Measurements from ENCODE around the gene ERBB4. TPM values are rescaled to one million over a fixed set of nuclear protein-coding genes. Genes with fewer than 3 reads are reported as not detected.
"Not testable (repeated sequence)": the region's sequence is repeated elsewhere in the genome, so short reads cannot be mapped to it uniquely, and the experiment has no call there.

Gene ERBB4
- total RNA-seq, 2 experiments from 2014 or later = not detected

- ATAC-seq = no peak
- ChIA-PET CTCF (no interaction called here), POLR2A (no interaction called here)
- Mint-ChIP-seq H3K36me3 (ENCODE audit: low read depth) (no peaks in the 10 kb centered on the region), H3K4me1 (ENCODE audit: low read depth) (no peaks in the 10 kb centered on the region), H3K27me3 (ENCODE audit: low read depth) (no peaks in the 10 kb centered on the region), H3K9me3 (ENCODE audit: insufficient read depth) (no peaks in the 10 kb centered on the region), H3K4me3 (no peak overlapping the region), H3K27ac (no peak overlapping the region)
- no peak for DNase-seq
Measured at GRCh38 chr2:212015588-212015987, 523.0 kb downstream of the ERBB4 start.

DNA sequence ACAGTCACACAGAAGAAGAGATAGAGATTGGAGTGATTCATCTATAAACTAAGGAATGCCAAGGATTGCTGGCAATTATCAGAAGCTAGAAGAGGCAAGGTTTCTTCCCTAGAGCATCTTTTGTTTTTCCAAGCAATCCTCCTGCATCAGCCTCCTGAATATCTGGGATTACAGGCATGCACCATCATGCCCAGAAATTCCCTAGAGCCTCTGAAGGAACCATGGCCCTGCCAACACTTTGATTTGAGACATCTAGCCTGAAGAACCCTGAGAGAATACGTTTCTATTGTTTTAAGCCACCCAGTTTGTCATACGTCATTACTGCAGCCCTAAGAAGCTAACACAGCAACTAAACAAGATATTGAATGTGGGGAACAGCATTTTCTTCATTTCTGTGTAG is 525.0 kb downstream of the ERBB4 start:
- Mint-ChIP-seq H3K27ac (no peak overlapping the region), H3K9me3 (ENCODE audit: insufficient read depth) (no peaks in the 10 kb centered on the region), H3K4me3 (no peak overlapping the region), H3K36me3 (ENCODE audit: low read depth) (no peaks in the 10 kb centered on the region), H3K27me3 (ENCODE audit: low read depth) (no peaks in the 10 kb centered on the region), H3K4me1 (ENCODE audit: low read depth) (no peaks in the 10 kb centered on the region)
- ATAC-seq (no peak), DNase-seq (no peak)
- ChIA-PET CTCF (no interaction called here), POLR2A (no interaction called here)

DNA sequence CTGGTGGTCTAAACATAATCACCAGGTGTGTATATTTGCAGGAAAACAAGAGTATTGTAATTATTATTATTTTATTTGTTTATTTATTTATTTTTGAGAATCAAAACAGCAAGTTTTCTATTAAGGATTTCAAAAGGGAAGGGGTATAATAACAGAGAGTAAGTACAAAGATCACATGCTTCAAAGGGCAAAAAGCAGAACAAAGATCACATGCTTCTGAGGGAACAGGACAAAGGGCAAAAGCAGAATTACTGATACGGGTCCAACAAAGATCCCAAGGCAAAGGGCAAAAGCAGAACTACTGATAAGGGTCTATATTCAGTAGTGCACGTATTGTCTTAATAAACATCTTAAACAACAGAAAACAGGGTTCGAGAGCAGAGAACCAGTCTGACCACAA is 528.3 kb downstream of the ERBB4 start:
- DNase-seq; H3K27me3 Mint-ChIP-seq (ENCODE audit: low read depth); CTCF ChIA-PET; H3K4me1 Mint-ChIP-seq (ENCODE audit: low read depth); POLR2A ChIA-PET; H3K36me3 Mint-ChIP-seq (ENCODE audit: low read depth); ATAC-seq; H3K9me3 Mint-ChIP-seq (ENCODE audit: insufficient read depth); H3K4me3 Mint-ChIP-seq; H3K27ac Mint-ChIP-seq: not testable (repeated sequence)

DNA sequence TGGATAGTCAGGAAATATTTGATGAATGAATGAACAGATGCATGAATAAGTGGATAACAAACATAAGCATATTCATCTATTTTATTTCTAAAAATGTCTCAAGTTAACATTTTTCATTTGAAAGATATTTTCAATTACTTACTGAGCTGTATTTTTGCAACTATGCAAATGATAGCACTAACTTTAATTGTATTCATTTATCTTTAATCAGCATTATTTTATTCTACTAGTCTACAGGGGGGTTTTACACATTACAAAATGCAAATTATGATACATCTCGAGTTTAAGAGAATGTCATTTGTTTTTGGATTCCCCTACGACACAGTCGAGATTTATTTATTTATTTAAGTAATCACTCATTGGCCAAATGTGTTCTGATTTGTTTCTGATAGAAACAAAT is 530.6 kb downstream of the ERBB4 start:
- no peaks in the 10 kb centered on the region for H3K36me3 Mint-ChIP-seq (ENCODE audit: low read depth)
- ATAC-seq (no peak), DNase-seq (no peak)
- ChIA-PET POLR2A (no interaction called here), CTCF (no interaction called here)
- no peak overlapping the region for H3K27ac Mint-ChIP-seq
- H3K9me3 Mint-ChIP-seq (ENCODE audit: insufficient read depth) = no peaks in the 10 kb centered on the region
- H3K27me3 Mint-ChIP-seq (ENCODE audit: low read depth) = no peaks in the 10 kb centered on the region
- H3K4me1 Mint-ChIP-seq (ENCODE audit: low read depth) = no peaks in the 10 kb centered on the region
- no peak overlapping the region for H3K4me3 Mint-ChIP-seq

DNA sequence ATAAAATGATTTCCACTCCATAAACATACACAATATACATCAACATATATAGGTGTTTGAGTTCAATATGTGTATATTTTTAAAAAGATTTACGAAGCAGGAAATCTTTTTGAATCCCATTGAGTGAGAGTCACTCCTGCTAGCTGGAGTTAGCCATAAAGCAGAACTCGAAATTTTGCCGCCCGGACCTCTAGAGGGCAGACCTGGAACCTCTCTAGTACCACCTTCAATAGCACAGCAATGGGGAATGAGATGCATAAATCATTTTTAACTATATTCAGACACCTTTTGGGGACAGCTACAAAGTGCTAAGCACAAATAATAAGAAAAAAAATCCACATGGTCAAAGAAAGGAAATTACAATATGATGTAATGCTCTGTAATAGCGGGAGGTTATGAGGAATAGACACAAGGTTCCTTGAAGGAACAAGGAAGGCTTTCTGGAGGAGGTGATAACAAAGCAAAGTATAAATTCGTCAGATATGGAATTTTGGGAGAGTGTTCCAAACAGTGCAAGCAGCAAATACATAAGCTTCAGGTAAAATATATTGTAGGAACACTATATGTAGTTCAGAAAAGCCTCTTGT is 533.4 kb downstream of the ERBB4 start:
- ChIA-PET CTCF (no interaction called here), POLR2A (no interaction called here)
- DNase-seq (peak; percentile 24), ATAC-seq (no peak)
- Mint-ChIP-seq H3K4me3 (no peak overlapping the region), H3K27me3 (ENCODE audit: low read depth) (no peaks in the 10 kb centered on the region), H3K9me3 (ENCODE audit: insufficient read depth) (no peaks in the 10 kb centered on the region), H3K36me3 (ENCODE audit: low read depth) (no peaks in the 10 kb centered on the region), H3K4me1 (ENCODE audit: low read depth) (no peaks in the 10 kb centered on the region), H3K27ac (no peak overlapping the region)

DNA sequence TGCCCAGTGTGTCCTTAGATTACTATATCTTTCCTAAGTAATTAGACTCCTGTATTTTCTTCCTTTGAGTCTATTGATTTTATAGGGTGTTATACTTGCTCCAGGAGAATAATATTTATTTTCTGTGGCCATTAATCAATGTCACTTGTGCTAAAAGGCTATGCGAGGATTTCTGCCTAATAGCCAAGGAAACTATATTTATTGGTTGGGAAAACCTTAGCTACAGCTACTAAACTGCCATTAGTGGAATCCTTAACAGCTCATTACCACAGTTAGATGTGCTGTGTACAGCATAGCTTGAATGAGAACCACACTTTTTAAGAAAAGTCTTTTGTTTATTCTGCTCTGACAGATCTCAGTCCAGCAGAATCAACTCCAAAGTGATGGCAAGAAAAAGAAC is 537.3 kb downstream of the ERBB4 start:
- ATAC-seq = no peak
- H3K4me3 Mint-ChIP-seq = no peak overlapping the region
- ChIA-PET CTCF (no interaction called here), POLR2A (no interaction called here)
- H3K27me3 Mint-ChIP-seq (ENCODE audit: low read depth) = no peaks in the 10 kb centered on the region
- no peak for DNase-seq
- no peaks in the 10 kb centered on the region for H3K36me3 Mint-ChIP-seq (ENCODE audit: low read depth)
- H3K27ac Mint-ChIP-seq = no peak overlapping the region
- no peaks in the 10 kb centered on the region for H3K9me3 Mint-ChIP-seq (ENCODE audit: insufficient read depth)
- H3K4me1 Mint-ChIP-seq (ENCODE audit: low read depth) = no peaks in the 10 kb centered on the region

DNA sequence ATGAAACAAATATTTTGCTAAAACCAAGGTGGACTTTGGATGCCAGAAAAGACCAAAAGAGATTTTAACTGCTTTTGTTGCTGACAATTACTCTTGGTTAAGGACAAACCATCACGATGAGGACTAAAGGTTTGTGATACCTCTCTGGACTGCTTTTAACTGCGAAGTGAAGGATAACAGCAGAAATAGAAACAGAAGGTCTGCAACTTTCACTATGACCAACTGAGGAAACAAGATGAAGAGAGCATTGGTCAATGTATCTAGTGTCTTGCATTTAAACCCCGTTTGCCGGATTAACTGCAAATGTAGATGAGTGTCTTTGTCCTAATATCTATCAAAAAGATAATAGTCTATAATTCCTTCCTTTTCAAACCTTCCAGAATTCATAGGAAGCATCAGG is 541.7 kb downstream of the ERBB4 start:
- H3K4me3 Mint-ChIP-seq = no peak overlapping the region
- no peaks in the 10 kb centered on the region for H3K4me1 Mint-ChIP-seq (ENCODE audit: low read depth)
- no peak for DNase-seq
- H3K9me3 Mint-ChIP-seq (ENCODE audit: insufficient read depth) = no peaks in the 10 kb centered on the region
- CTCF ChIA-PET = no interaction called here
- H3K27me3 Mint-ChIP-seq (ENCODE audit: low read depth) = no peaks in the 10 kb centered on the region
- POLR2A ChIA-PET = no interaction called here
- ATAC-seq = no peak
- no peaks in the 10 kb centered on the region for H3K36me3 Mint-ChIP-seq (ENCODE audit: low read depth)
- H3K27ac Mint-ChIP-seq = no peak overlapping the region

DNA sequence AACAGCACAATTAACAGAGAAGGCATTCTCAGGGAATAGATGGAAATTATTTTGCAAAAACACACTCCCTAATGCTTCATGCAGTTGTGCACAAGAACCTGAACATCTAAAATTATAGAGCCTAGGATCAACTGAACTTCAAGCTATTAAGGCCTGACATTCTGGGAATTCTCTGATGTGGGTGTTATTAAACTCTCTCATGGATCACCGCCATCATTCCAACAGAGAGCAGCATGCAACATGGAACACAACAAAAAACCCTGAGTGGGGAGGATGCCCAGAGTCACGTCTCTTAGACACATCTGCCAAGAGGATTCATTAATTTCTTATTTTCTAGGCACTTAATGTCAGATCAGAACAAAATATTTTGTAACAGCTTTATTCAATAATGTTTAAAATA is 543.8 kb downstream of the ERBB4 start:
- DNase-seq = no peak
- Mint-ChIP-seq H3K36me3 (ENCODE audit: low read depth) (no peaks in the 10 kb centered on the region), H3K4me1 (ENCODE audit: low read depth) (no peaks in the 10 kb centered on the region), H3K4me3 (no peak overlapping the region), H3K9me3 (ENCODE audit: insufficient read depth) (no peaks in the 10 kb centered on the region), H3K27ac (no peak overlapping the region), H3K27me3 (ENCODE audit: low read depth) (no peaks in the 10 kb centered on the region)
- ChIA-PET CTCF (no interaction called here), POLR2A (no interaction called here)
- no peak for ATAC-seq

DNA sequence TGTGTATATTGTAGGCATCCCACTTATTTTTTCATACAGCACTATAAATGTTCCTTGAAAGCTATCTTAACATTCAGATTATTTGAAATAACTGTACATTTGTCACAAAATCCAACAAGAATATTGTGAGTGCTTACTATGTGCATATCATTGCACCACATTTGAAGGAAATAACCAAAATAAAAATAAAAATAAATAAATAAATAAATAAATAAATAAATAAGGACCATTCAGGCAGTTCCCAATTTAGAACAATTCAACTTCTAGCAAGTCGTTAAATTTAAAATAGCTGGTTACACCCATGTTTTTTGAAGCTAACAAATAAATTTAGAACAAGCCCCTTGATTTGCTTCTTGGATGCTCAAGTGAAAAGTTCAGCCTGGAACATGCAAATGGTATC is 548.3 kb downstream of the ERBB4 start:
- Mint-ChIP-seq H3K4me3 (no peak overlapping the region), H3K36me3 (ENCODE audit: low read depth) (no peaks in the 10 kb centered on the region), H3K4me1 (ENCODE audit: low read depth) (no peaks in the 10 kb centered on the region), H3K27ac (no peak overlapping the region), H3K9me3 (ENCODE audit: insufficient read depth) (no peaks in the 10 kb centered on the region), H3K27me3 (ENCODE audit: low read depth) (no peaks in the 10 kb centered on the region)
- ChIA-PET CTCF (no interaction called here), POLR2A (no interaction called here)
- ATAC-seq (no peak), DNase-seq (no peak)

DNA sequence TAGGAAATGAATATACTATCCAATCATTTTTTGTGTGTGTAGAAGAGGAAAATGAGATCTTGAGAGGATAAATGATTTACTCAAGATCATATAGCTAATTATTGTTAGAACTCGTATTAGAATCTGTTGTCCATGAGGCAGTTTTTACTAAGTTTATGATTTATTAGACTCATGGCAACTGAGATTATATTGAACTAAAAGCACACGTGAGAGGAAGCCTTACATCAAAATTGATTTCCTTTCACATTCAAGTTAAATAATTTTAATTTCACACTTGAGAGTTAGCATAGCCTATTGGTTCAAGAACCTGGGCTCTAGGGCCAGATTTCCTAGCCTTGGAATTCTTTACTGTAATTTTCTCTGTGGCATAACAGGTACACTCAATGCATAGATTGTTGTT is 552.3 kb downstream of the ERBB4 start:
- H3K27me3 Mint-ChIP-seq (ENCODE audit: low read depth) = no peaks in the 10 kb centered on the region
- no peak overlapping the region for H3K4me3 Mint-ChIP-seq
- CTCF ChIA-PET = no interaction called here
- DNase-seq = no peak
- H3K27ac Mint-ChIP-seq = no peak overlapping the region
- H3K36me3 Mint-ChIP-seq (ENCODE audit: low read depth) = no peaks in the 10 kb centered on the region
- H3K9me3 Mint-ChIP-seq (ENCODE audit: insufficient read depth) = no peaks in the 10 kb centered on the region
- ATAC-seq = no peak
- POLR2A ChIA-PET = no interaction called here
- H3K4me1 Mint-ChIP-seq (ENCODE audit: low read depth) = no peaks in the 10 kb centered on the region

GRCh38 chr2:211985393-211985792 is 553.2 kb downstream of the ERBB4 start:
- ChIA-PET CTCF (no interaction called here), POLR2A (no interaction called here)
- DNase-seq (no peak), ATAC-seq (no peak)
- Mint-ChIP-seq H3K4me3 (no peak overlapping the region), H3K36me3 (ENCODE audit: low read depth) (no peaks in the 10 kb centered on the region), H3K27ac (no peak overlapping the region), H3K9me3 (ENCODE audit: insufficient read depth) (no peaks in the 10 kb centered on the region), H3K4me1 (ENCODE audit: low read depth) (no peaks in the 10 kb centered on the region), H3K27me3 (ENCODE audit: low read depth) (no peaks in the 10 kb centered on the region)

DNA sequence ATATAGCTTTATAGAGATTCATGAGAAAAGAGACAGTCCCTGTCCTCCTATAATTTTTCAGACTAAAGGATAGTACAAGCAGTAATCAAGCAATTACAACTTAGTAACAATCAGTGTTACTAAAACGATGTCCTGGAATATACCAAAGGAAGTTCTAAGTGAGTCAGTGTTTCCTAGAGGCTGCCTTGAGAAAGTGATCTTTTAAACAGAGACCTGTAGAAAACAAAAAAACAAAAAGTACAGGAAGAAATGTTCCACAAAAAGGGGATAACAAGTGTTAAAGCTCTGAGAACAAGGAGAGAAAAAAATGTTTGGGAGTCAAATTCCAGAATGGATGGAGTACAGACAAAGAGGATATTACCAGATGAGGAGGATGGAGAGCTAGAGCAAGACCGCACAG is 556.4 kb downstream of the ERBB4 start:
- no peaks in the 10 kb centered on the region for H3K27me3 Mint-ChIP-seq (ENCODE audit: low read depth)
- DNase-seq (no peak), ATAC-seq (no peak)
- H3K4me3 Mint-ChIP-seq = no peak overlapping the region
- H3K9me3 Mint-ChIP-seq (ENCODE audit: insufficient read depth) = no peaks in the 10 kb centered on the region
- CTCF ChIA-PET = no interaction called here
- H3K27ac Mint-ChIP-seq = no peak overlapping the region
- H3K36me3 Mint-ChIP-seq (ENCODE audit: low read depth) = no peaks in the 10 kb centered on the region
- H3K4me1 Mint-ChIP-seq (ENCODE audit: low read depth) = no peaks in the 10 kb centered on the region
- POLR2A ChIA-PET = no interaction called here

DNA sequence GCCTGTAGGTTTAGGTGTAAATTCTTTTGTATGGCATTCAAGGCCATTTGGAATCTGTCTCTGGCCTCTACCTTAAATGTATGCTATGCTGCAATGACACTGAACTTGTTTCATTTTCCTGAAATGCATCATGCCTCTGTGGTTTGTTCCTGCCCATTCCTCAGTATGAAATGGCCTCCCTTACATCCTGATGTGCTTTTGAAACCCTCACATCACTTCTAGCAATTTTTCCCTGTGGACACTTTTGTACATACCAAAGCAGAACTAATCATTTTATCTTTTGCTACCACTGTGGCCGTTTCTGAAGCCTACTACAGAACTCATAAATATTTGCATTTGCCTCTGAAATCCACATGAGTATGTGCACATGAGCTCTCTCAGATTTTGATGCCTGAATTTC is 557.2 kb downstream of the ERBB4 start:
- Mint-ChIP-seq H3K4me3 (no peak overlapping the region), H3K9me3 (ENCODE audit: insufficient read depth) (no peaks in the 10 kb centered on the region), H3K4me1 (ENCODE audit: low read depth) (no peaks in the 10 kb centered on the region), H3K27ac (no peak overlapping the region), H3K27me3 (ENCODE audit: low read depth) (no peaks in the 10 kb centered on the region), H3K36me3 (ENCODE audit: low read depth) (no peaks in the 10 kb centered on the region)
- CTCF ChIA-PET = no interaction called here
- no peak for ATAC-seq
- POLR2A ChIA-PET = no interaction called here
- DNase-seq = no peak

Measured in activated CD8-positive, alpha-beta T cell treated with anti-CD3 and anti-CD28 coated beads, Interleukin-2, amount 10 ng/mL, durations not matched to agents 7 days and 5 days (primary cell).